Measurements from ENCODE around the gene PDP2.

DNA sequence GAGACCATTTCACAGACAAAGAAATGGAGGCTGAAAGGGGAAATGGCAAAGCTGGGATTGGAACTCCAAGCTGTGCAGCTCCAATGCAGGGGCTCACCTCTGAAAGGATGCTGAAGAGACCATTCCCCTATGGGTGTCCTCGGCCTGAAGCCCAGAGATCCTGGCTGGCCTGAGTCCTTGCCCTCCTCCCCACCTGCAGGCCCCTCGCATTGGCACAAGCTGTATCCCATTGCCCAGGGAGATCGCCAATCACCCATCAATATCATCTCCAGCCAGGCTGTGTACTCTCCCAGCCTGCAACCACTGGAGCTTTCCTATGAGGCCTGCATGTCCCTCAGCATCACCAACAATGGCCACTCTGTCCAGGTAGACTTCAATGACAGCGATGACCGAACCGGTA, 33.5 kb upstream of the PDP2 start:
- TF ChIP-seq, protein P1, sequence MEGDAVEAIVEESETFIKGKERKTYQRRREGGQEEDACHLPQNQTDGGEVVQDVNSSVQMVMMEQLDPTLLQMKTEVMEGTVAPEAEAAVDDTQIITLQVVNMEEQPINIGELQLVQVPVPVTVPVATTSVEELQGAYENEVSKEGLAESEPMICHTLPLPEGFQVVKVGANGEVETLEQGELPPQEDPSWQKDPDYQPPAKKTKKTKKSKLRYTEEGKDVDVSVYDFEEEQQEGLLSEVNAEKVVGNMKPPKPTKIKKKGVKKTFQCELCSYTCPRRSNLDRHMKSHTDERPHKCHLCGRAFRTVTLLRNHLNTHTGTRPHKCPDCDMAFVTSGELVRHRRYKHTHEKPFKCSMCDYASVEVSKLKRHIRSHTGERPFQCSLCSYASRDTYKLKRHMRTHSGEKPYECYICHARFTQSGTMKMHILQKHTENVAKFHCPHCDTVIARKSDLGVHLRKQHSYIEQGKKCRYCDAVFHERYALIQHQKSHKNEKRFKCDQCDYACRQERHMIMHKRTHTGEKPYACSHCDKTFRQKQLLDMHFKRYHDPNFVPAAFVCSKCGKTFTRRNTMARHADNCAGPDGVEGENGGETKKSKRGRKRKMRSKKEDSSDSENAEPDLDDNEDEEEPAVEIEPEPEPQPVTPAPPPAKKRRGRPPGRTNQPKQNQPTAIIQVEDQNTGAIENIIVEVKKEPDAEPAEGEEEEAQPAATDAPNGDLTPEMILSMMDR (IDR thresholded peaks at IDR 0.05): no peak
- TF ChIP-seq EP300 (IDR thresholded peaks at IDR 0.05): no peak
- no peak for TF ChIP-seq POLR2AphosphoS5 (IDR thresholded peaks at IDR 0.05)
